Activated T-cell treated with anti-CD3 and anti-CD28 coated beads for 24 hours (primary cell): ENCODE measurements around the gene P2RY2.

Experiments used
- DNase-seq: peaks from one replicate; pipeline ENCODE4 v3.0.0-alpha.2; 2020; ENCODE audit warnings: low read depth

P2RY2 gene

DNA sequence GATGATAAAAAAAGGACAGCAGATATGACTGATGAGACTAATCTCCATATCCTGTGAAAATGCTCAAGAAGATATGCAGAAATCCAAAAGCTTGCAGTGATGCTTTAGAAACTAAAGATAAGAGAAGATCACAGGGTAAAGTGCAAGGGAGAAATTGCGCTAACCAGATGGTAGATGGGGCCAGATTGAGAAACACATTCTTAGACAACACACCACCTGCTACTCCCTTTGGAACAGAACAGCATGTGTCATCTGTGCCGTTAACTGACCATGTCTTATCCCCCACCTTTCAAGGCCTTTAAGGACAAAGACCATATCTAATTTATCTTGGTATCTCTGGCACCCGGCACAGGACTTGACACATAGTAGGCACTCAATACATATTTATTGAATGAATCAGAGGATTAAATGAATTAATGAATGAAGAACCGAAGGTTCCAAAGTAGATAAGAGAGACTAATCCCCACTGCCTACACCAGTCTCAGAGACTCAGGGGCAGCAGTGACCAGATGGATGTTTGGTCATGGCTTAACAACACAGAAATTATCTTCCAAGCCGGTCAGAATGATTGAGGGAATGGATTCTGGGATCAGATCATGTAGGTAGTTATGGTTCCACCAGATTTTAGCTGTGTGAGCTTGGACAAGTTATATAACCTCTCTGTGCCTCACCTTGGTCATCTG, 12.3 kb upstream of the P2RY2 start:
- no peak for DNase-seq

DNA sequence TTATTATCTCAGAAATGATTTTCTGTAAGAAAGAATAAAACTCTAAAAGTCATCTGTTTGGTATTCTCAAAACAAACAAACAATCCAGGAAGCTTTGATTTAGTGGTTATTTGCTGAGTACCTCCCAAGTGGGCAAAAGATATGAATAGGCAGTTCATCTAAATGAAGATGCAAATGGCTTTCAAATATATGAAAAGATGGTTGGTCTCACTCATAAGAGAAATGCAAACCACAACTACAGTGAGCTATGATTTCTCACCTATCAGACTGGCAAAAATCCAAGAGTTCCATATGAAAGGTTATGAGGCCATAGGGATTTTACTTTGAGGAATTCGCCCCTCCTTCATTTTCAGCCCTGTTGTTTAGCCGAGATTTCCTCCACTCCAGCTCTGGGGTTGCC, 11.3 kb upstream of the P2RY2 start:
- DNase-seq, result no peak

DNA sequence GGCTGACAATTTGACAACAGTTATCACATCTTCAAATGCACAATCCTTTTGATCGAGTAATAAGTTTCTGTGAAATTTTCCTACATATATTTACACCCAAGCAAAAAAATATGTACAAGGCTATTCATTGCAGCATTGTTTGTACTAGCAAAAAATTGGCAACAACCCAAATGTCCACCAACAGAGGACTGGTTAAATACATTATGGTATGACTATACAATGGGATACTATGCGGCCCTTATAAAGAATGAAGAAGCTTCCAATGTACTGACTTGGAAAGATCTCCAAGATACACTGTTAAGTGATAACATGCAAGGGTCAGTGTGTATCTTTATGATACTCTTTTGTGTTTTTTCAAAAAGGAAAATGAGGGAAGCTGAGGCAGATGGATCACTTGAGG, 8.2 kb upstream of the P2RY2 start:
- DNase-seq, result no peak

DNA sequence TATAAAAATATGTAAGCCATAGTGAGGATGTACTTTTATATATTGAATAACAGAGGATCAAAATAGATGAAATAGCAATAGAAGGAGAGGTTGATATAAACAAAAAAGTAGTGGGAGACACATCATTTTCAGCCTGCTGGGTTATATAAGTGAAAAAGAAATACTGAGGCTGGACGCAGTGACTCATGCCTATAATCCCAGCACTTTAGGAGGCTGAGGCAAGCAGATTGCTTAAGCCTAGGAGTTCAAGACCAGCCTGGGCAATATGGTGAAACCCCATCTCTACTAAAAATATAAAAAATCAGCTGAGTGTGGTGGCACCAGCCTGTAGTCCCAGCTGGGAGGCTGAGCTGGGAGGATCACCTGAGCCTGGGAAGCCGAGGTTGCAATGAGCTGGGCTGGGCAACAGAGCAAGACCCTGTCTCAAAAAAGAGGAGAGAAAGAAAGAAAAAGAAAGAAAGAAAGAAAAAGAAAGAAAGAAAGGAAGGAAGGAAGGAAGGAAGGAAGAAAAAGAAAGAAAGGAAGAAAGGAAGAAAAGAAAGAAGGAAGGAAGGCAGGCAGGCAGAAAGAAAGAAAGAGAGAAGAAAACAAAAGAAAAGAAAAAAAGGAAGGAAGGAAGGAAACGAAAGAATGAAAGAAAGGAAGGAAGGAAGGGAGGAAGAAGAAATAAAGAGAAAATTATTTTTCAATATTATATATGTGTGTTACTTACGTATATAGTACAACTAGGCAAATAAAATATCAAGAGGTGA, 7.0 kb upstream of the P2RY2 start:
- no peak for DNase-seq

DNA sequence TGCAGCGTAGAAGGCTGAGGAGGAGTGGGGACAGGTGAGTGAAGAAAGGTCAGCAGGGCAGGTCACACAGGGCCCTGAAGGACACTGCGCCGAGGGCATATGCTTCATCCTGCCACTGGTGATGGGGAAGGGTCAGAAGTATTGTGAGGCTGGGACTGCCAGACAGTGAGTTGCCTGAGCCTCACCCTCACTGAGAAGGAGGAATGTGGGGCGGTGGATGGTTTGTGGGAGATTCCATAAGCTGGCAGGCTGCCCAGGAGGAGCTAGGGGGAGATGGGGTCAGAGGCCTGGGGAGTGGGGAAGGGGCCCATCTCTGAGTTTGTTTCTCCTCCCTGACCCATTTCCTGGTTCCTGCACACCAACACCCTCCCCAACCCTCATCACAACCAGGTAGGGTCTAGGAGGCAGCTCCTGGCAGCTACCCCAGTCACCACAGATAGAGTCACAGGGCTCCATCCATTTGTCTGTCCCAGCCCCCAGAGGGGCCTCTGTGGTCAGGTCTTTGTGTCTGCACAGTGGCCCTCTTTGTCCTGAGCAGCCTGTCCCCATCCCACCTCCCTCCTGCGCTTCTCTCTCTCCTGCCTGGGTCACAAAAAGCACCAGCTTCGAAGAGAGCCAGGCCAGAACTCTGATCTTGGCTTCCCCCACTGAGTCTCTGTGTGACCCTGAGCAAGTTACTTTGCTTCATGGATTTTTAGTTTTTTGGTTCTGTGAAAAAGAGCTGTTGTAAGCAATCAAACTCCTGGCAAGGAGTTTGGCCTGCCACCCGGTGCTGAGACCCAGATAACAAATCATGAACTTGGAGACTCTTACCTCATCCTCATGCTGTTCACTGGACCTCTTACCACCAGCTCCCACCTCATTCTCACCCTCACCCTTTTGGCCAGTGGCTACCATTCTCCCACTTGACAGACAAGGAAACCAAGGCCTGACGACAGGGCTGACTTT, 4.6 kb upstream of the P2RY2 start:
- no peak for DNase-seq

DNA sequence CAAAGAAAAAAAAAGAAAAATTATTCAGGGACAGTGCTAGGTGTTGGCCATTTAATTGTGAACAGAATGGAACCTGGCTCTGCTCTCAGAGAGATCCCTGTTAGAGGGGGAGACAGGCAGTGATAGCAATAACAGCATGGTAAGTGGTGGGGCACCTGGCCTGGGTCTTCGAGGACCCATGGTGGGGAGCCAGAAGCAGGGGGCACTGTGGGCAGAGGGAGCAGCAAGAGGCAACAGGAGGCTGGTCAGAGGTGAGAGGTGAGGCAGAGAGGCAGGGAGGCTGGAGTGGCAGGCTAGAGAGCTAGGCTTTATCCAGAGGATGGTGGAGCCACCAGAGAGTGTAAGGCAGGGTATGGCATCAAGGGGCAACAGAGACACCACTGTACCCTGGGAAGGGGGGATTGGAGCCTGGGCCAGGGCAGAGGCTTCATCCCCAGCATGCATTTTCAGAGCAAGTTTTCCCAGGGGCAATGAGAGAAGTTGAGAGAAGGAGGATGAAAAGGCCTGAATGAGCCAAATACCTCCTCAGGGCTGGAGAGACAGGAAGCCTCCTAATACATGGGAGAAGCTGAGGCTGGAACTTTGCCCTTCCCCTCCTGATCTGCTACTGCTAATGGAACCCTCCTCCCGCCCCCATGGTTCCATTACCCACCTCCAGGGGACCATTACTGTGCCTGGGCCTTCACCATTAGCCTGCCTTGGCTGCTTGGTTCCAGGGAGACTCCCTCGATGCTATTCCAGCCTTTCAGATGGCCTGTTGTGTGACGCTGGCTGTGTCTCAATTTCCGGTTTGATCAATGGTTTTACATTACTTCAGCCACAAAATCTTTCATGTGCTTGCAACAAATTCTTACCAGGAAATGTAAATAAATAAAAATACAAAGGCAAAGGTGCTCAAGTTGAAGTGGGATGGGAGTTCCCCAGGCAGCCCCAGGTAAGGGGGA, 2.6 kb upstream of the P2RY2 start:
- DNase-seq, result no peak

DNA sequence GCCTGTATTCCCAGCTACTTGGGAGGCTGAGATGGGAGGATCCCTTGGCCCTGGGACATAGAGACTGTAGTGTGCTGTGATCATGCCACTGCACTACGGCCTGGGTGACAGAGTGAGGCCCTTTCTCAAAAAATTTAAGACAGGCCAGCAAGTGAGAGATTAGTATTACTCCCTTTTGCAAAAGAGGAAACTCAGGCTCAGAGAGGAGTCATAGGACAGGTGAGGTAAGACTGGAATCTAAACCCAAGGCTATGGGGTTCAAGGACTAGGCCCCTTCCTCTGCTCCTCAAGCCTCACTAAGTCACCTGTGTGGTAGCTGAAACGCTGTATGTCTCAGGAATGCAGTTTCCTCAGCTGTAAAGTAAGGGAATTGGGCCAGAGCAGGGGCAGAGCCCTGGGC, 1.6 kb upstream of the P2RY2 start:
- DNase-seq, result no peak

DNA sequence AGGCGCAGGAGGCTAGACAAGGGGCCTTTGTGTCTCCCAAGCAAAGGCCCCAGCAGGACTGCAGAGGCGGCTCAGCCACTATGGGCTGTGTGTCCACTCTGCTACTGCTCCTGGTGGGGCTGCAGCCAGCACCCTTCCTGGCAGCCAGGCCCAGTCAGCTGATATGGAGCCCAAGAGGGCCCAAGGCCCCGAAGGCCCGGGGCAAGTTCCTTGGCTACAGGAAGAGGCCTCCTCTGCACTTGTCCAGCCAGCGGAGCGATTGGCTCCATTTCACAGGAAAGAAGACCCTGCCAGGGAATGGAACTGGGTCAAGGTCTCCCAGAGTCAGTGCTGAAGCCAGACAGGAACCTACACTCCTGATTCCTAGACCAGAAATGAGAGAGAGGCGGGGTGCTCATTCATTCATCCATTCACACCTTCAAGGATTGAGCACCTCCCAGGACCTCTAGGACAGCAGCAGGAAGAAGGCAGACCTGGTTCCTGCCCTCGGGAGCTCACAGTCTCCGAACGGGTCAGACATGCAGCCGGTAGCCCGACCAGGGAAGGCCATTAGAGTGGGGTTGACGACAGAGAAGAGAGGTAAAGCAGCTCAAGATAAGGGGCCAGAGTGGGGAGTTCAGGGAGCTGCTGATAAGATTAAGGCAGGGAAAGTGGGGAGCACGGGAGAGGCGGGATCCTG, 811 bp upstream of the P2RY2 start:
- no peak for DNase-seq

DNA sequence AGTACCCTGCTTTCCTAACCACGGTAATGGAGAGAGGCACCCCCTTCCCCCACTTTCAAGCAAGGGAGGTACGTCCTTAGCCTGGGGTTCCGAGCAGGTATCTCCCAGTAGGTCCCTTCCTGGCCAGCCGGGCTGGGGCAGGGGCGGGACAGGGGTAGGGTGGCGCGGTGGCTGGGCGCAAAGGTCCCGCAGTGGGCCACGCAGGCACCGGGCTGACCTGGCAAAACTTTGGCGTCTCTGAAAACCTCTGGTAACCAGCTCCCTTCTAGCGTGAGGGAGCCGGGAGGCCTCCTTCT, 323 bp upstream of the P2RY2 start:
- DNase-seq, result no peak

DNA sequence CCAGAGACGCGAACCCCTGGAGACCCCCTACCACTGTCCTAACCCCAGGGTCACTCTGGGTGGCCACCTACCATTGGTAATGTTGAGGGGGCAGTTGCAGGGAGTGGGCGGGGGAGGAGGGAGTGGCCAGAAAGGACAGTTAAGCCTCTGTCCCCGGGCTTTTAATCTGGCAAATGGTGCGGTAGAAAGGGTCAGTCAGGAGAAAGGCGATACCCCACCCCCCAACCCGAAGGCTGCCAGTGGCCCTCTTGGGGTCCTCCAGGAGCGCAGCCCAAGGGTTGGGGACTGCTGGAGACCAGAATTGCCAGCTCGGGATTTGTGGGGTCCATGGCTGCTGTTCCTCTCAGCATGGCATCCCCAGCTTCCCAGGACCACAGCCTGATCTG, 742 bp downstream of the P2RY2 start:
- DNase-seq, result no peak

DNA sequence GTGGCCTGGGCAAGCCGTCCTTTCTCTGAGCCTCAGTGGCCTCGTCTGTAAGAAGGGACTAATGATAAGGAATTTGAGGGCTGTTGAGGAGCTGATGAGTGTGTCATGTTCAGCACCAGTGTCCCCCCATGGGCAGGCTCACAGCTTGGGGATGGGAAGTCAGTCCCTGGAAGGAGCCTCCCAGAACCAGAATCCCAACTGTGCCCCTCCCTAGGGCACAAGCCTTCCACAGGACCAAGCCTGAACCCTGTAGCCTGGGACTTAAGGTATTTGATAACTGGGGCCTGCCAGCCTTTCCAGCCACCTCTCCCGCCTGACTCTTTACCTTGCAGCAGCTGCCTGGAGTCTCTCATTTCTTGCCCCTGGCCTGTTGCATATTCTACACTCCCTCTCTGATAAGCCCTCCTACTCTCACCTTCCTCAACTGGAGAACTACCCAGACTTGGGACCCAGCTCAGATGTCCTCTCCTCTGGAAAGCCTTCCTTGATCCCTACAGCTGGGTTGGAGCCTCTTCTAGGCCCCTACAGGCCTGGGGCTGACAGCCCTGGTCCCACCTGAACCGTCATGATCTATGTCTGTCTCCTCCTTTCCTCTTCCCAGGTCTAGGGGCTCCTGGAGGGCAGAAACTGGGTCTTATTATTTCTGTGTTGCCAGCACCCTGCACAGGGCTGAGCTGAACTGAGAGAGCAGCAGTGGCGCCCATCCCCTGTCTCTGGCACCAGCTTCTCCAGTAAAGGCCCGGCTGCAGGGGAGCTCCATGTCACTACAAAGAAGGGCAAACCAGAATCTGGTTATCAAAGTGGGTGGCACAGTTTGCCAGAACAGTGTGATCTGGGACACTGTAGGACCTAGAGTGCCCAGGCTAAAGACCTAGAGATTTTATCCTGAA, 1.6 kb downstream of the P2RY2 start:
- DNase-seq, result no peak

DNA sequence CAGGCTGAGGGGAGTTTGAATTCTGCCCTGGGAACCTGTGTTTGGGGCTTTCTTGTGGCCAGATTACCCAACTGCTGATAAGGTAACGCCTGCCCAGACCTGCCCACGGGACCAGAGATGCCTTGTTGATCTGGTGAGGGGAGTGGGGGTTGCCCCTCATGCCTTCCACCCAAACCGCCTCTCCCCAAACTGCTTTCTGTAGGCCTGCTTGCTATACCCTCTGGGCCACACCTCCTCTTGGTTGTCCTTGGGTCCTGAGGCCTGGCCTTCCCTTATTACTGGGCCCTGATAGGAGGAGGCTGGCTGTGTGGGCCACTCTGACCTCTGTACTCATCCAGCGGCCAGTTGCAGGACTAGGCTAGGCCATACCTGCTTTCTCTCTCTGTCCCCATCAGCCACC, 3.4 kb downstream of the P2RY2 start:
- no peak for DNase-seq

DNA sequence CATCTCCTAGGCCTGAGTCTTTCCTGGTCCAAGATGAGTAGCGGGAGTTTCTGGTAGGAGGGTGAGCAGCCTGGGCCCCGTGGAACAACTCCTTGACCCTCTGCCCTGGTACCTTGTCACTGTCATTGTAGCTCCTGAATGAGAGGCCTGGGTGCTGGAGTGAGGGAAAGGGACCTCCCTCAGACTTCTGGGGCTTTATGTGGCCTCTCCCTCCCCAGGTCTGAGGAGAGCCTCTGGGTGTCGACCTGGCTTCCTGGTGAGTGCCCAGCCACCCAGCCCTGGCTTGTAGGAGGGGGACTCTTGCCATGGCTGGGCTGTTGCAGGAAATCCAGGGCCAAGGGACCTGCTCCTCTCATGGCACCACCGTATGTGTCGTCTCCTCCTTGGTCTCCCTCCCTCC, 3.9 kb downstream of the P2RY2 start:
- no peak for DNase-seq

DNA sequence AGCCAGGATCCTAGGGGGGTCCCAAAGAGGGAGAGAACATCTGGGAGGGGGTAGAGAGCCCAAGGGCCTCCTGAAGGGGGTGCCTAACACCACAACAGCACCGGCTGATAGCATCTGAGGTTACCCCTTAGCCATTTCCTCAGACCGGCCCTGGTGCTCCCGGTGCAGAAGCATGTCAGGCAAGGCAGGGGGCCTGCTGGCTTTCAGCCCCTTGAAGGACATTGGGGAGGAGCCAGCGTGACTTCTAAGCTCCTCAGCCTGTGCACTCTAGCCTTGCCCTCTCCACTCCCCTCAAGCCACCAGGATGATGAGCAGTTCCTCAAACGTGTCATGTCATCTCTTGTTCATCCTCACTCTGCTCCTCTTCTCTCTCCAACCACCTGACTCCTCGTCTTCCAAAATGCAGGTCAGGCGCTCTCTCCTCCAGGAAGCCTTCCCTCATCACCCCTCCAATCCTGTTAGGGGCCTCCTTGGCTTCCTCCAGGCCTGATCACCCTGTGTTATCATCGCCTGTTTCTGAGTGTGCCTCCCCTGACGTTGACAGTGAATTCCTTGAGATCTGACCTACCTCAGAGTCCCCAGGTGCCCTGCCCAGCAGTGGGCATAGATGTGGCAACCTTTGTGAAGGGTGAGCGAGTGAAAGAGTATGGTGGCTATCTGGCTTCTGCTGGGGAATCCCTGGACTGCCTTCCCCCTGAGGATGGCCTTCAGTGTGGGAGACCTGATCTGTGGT, 6.1 kb downstream of the P2RY2 start:
- no peak for DNase-seq

DNA sequence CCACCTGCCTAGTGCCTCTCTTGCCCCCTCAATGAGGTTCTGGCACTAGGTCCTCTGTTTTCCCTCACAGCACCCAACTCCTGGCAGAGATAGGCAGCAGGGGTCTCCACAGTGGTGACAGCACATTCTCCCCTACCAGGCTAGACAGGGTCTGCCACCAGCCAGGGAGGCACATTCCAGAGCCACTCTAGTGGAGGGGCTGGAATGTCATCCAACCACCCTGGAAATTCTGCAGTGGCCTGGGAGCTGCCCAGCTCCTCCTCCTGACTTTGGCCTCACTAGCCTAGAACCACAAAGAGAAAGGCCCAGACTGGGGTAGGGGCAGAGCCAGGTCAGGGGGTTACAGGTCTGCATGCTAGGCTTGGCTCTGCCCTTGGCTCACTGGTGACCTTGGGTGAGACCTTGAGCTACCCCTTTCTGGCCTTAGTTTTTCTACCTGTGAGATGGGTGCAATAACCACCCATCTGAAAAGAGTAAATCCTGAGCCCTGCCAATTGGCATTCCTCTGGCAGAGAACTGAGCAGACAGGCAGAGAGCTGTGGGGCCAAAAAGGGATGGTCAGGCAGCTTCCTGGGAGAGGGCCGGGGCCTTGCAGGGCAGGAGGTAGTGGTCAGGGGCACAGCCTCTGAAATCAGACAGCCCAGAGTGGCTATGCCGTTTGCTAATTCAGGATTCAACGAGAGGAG, 7.1 kb downstream of the P2RY2 start:
- DNase-seq, result no peak

DNA sequence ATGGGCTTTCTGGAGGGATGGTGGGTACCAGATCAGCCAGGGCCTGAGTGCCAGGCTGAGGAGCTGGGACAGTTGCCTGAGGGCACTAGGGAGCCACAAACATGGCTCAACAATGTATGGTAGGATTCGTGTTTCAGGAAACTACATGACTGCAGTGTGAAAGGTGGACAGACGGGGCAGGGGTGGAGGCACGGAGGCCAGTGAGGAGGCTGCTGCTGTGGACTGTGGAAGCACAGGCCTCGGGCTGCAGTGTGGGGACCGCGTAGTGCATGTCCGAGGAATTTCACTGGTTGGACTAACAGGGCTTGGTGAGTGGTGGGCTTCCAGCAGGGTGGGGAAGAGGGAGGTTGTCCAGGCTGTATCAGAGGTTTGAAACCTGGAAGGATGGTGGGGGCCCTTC, 7.8 kb downstream of the P2RY2 start:
- DNase-seq, result no peak

DNA sequence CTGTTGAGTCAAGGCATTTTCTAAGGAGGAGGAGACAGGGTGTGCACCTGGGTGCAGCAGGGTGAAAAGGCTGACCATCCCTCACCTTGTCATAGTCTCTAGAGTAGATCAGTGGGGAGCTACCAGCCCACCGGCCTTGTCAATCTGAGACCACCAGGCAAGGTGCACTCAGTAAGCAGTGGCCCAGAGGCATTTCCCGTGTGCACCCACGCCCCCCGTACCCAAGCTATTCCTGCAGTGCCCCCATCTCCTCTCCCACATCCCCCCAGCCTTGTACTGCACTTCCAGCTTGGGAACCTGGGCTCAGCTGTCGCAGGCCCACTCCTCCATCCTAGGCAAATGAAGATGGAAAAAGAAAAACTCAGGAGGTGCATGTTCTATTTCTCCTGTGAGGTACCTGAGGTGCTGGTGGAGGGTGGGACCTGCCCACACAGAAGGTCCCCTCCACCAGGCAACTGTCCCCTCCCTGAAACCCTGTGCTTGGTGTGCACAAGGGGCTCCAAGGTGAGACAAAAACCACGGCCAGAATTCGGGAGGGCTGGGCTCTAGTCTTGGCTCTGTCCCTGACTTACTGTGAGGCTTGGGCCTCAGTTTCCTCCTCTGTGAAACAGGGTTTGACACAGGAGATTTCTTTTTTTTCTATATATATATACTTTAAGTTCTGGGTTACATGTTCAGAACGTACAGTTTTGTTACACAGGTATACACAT, 8.4 kb downstream of the P2RY2 start:
- DNase-seq, result no peak

DNA sequence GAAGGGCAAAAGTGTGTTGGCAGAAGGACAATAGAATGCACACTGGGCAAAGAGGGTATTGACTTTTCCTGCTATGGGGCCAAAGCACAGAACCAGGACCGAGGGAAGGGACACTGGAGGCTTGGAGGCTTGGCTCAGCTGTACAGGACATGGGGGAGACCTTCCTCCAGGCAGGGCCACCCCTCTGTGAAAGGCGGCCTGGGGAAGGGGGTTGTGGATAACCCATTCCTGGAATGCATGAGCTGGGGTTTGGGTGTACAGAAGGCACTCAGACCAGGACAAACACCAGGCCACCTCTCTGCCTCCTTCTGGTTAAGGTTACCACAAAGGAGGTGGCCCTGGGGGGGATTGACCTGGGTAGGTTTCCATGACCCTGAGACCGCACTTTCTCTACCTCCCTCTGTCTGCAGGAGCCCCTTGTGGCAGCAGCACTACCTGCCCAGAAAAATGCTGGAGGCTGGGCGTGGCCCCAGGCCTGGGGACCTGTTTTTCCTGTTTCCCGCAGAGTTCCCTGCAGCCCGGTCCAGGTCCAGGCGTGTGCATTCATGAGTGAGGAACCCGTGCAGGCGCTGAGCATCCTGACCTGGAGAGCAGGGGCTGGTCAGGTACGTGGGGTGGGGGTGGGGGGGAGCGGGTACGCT, 9.6 kb downstream of the P2RY2 start:
- DNase-seq, result no peak
